DND-41 (cell line): ENCODE data around the gene BRINP1.

Source experiments
- CTCF ChIP-seq: IDR thresholded peaks from 2 replicates; pipeline ENCODE4 v1.5.1; 2012; ENCODE audit warnings: borderline replicate concordance, low read length, moderate library complexity, mild to moderate bottlenecking; ENCODE audit not compliant: poor library complexity, severe bottlenecking; ENCODE audit errors: extremely low read depth
- EZH2 ChIP-seq: IDR thresholded peaks from 3 replicates; pipeline ENCODE4 v1.6.1; 2012; ENCODE audit warnings: borderline replicate concordance, low read depth, mild to moderate bottlenecking, moderate library complexity, low read length, inconsistent platforms; ENCODE audit not compliant: severe bottlenecking

- TF ChIP-seq EZH2 (no peak), CTCF (no peak)
Measured at GRCh38 chr9:119416793-119417192, 47.6 kb upstream of the BRINP1 start.
